ENCODE measurements around the gene MED31. TPM values are rescaled to one million over a fixed set of nuclear protein-coding genes. Genes with fewer than 3 reads are reported as not detected.

Gene MED31
- total RNA-seq, 1 donor: 14.2 TPM

GRCh38 chr17:6623941-6624340 is 27.5 kb downstream of the MED31 start:
- peak; percentile 28 for DNase-seq (ENCODE audit: low read depth)
- no peak overlapping the region for H3K4me3 ChIP-seq (ENCODE audit: low read depth, low read length)
- TF ChIP-seq, protein P1, sequence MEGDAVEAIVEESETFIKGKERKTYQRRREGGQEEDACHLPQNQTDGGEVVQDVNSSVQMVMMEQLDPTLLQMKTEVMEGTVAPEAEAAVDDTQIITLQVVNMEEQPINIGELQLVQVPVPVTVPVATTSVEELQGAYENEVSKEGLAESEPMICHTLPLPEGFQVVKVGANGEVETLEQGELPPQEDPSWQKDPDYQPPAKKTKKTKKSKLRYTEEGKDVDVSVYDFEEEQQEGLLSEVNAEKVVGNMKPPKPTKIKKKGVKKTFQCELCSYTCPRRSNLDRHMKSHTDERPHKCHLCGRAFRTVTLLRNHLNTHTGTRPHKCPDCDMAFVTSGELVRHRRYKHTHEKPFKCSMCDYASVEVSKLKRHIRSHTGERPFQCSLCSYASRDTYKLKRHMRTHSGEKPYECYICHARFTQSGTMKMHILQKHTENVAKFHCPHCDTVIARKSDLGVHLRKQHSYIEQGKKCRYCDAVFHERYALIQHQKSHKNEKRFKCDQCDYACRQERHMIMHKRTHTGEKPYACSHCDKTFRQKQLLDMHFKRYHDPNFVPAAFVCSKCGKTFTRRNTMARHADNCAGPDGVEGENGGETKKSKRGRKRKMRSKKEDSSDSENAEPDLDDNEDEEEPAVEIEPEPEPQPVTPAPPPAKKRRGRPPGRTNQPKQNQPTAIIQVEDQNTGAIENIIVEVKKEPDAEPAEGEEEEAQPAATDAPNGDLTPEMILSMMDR (IDR thresholded peaks at IDR 0.05; ENCODE audit: insufficient read depth, low read depth, low read length): no peak

- DNase-seq (ENCODE audit: low read depth): no peak
- TF ChIP-seq, protein P1 (IDR thresholded peaks at IDR 0.05; ENCODE audit: insufficient read depth, low read depth, low read length): no peak
- H3K4me3 ChIP-seq (ENCODE audit: low read depth, low read length): no peak overlapping the region
Measured at GRCh38 chr17:6611231-6611630, 40.2 kb downstream of the MED31 start.

DNA sequence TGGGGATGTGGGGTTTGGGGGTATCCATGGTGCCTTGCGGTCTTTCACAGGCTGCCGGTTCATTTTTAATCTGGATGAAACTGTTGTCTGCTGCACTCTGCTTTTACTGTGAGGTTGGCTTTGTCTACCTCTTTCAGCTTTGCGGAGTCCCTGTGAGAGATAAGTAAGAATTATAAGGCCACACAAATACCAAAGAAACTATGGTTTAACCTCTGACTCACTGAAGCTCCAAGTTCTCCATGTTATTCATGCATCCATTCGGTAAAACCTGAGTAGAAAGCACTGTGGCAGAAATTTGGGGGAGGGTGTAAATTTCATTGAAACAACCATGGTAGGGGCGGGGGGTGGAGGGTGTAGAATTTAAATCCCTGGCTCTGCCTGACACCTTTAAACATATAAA is 41.4 kb downstream of the MED31 start:
- DNase-seq (ENCODE audit: low read depth): no peak
- TF ChIP-seq, protein P1 (IDR thresholded peaks at IDR 0.05; ENCODE audit: insufficient read depth, low read depth, low read length): no peak
- H3K4me3 ChIP-seq (ENCODE audit: low read depth, low read length): no peak overlapping the region

- no peak overlapping the region for H3K4me3 ChIP-seq (ENCODE audit: low read depth, low read length)
- no peak for DNase-seq (ENCODE audit: low read depth)
- TF ChIP-seq, protein P1 (IDR thresholded peaks at IDR 0.05; ENCODE audit: insufficient read depth, low read depth, low read length): no peak
Measured at GRCh38 chr17:6608321-6608720, 43.1 kb downstream of the MED31 start.

DNA sequence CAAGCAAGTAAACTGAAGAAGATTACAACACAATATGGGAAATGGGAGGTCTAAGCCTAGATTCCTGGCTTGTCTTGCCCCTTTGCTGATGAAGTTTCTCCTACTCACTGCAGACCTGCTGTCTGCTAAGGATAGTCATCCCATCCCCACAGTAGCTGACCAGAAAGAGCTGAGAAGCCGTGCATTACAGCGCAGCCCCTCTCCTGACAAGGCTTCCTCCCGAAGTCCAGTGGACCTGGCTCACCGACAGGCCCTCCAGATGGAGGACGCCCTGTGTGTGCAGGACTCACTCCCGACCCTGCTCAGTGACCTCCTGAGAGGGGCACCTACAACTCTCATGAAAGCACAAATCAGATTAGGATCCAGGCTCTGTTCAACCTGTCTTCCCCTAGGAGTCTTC is 46.3 kb downstream of the MED31 start:
- H3K4me3 ChIP-seq (ENCODE audit: low read depth, low read length): no peak overlapping the region
- TF ChIP-seq, protein P1 (IDR thresholded peaks at IDR 0.05; ENCODE audit: insufficient read depth, low read depth, low read length): no peak
- DNase-seq (ENCODE audit: low read depth): no peak

GRCh38 chr17:6603744-6604325 is 47.6 kb downstream of the MED31 start:
- peak; percentile 24 for DNase-seq (ENCODE audit: low read depth)
- H3K4me3 ChIP-seq (ENCODE audit: low read depth, low read length): no peak overlapping the region
- TF ChIP-seq, protein P1 (IDR thresholded peaks at IDR 0.05; ENCODE audit: insufficient read depth, low read depth, low read length): no peak

DNA sequence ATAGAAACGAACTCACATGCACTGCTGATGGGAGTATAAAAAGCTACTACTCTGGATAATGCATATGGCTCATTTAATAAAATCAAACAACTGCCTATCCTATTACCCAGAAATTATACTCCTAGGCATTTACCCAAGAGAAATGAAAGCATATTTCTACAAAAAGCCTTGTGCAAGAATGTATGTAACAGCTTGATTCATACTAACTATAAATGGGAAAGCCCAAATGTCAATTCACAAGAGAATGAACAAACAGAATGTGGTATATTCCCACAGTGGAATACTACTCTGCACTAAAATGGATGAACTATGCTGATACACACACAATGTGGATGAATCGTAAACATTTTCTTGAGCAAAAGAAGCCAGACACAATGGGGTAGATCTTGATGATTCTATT is 49.3 kb downstream of the MED31 start:
- no peak for DNase-seq (ENCODE audit: low read depth)
- TF ChIP-seq, protein P1 (IDR thresholded peaks at IDR 0.05; ENCODE audit: insufficient read depth, low read depth, low read length): no peak
- no peak overlapping the region for H3K4me3 ChIP-seq (ENCODE audit: low read depth, low read length)
